ENCODE results near the gene MYL3.

GRCh38 chr3:46854555-46854991 is 8.7 kb downstream of the MYL3 start:
- TF ChIP-seq CTCF (IDR thresholded peaks at IDR 0.05) (no peak), POLR2A (IDR thresholded peaks at IDR 0.05) (no peak)
